MCF 10A (cell line): ENCODE measurements around the gene CEP131. TPM values are rescaled to one million over a fixed set of nuclear protein-coding genes. Genes with fewer than 3 reads are reported as not detected.

Experiments
- BruUV-seq: library from RNA; stranded (reverse); fragments of 400-500 nt; replicated peaks from 2 replicates; lab custom pipeline; 2021; lab: Mats Ljungman, UMichigan
- CTCF ChIA-PET: fragments of 300-600 bp; sonication (Branson Sonifier 250); formaldehyde crosslinking; extraction: SDS; loops from one replicate; lab custom pipeline; 2021; ENCODE audit warnings: antibody characterized with exemption, inconsistent platforms; lab: Yijun Ruan, JAX
- POLR2A ChIA-PET: fragments of 300-600, 350-650 bp; sonication (Branson Sonifier 250); formaldehyde crosslinking; extraction: SDS; loops from one replicate; lab custom pipeline; 2020; ENCODE audit warnings: antibody characterized with exemption, inconsistent platforms; lab: Yijun Ruan, JAX
- DNase-seq: peaks from one replicate; pipeline ENCODE4 v3.0.0-alpha.2; 2018; ENCODE audit not compliant: unreplicated experiment
- H3K27ac Mint-ChIP-seq: one replicate; pipeline ENCODE4 v1.8.0; 2022; ENCODE audit warnings: mild to moderate bottlenecking, low read depth, mixed read lengths; ENCODE audit not compliant: unreplicated experiment
- H3K27me3 Mint-ChIP-seq: one replicate; pipeline ENCODE4 v1.8.0; 2022; ENCODE audit warnings: mixed read lengths; ENCODE audit not compliant: insufficient read depth, unreplicated experiment
- H3K36me3 Mint-ChIP-seq: one replicate; pipeline ENCODE4 v1.8.0; 2022; ENCODE audit warnings: mild to moderate bottlenecking, moderate library complexity, mixed read lengths; ENCODE audit not compliant: insufficient read depth, unreplicated experiment
- H3K4me1 Mint-ChIP-seq: one replicate; pipeline ENCODE4 v1.8.0; 2022; ENCODE audit warnings: mixed read lengths; ENCODE audit not compliant: insufficient read depth, unreplicated experiment
- H3K4me3 Mint-ChIP-seq: one replicate; pipeline ENCODE4 v1.8.0; 2022; ENCODE audit warnings: mild to moderate bottlenecking, moderate library complexity, mixed read lengths; ENCODE audit not compliant: unreplicated experiment
- H3K9me3 Mint-ChIP-seq: one replicate; pipeline ENCODE4 v1.8.0; 2022; ENCODE audit warnings: mixed read lengths; ENCODE audit not compliant: unreplicated experiment
- CTCF ChIP-seq: fragments of 200-600 bp; IDR thresholded peaks from one replicate; pipeline ENCODE4 v1.8.0; 2022; ENCODE audit warnings: antibody characterized with exemption, mild to moderate bottlenecking; ENCODE audit not compliant: unreplicated experiment
- intact Hi-C: fragments of 100-400 bp; cut with micrococcal nuclease; formaldehyde crosslinking; loops from 2 replicates; pipeline ENCODE4 v1.14.1; 2022
- total RNA-seq: library from RNA; stranded (reverse); gene quantifications from 2 replicates; pipeline ENCODE4 v1.2.3, GENCODE V29; 2022

The CEP131 gene
- total RNA-seq, 1 experiment from 2014 or later = 9.5 TPM

- H3K4me1 Mint-ChIP-seq = no peaks in the 10 kb centered on the region
- intact Hi-C loops = no loop called here
- no TSS peak for BruUV-seq
- DNase-seq = no peak
- no peak overlapping the region for H3K27ac Mint-ChIP-seq
- H3K9me3 Mint-ChIP-seq = no peaks in the 10 kb centered on the region
- ChIA-PET POLR2A (no interaction called here), CTCF (interaction anchor here (0.8 to 1.6 kb wide), 2 partner anchors 9 to 90 kb away, joined by 3 to 5 read pairs; no protein-coding TSS in a partner anchor)
- no peaks in the 10 kb centered on the region for H3K27me3 Mint-ChIP-seq
- TF ChIP-seq CTCF = no peak
- H3K36me3 Mint-ChIP-seq = peaks cover 5% of the 10 kb centered on the region
- H3K4me3 Mint-ChIP-seq = no peak overlapping the region
Measured at GRCh38 chr17:81191646-81192045, 31.1 kb downstream of the CEP131 start.

GRCh38 chr17:81191116-81191515 lies 31.6 kb downstream of the CEP131 start:
- CTCF ChIA-PET = interaction anchor here (0.5 to 1.6 kb wide), 3 partner anchors 9 to 90 kb away, joined by 3 to 5 read pairs (median 4); no protein-coding TSS in a partner anchor
- POLR2A ChIA-PET = interaction anchor here (0.6 kb wide), 1 partner anchor 466 kb away, joined by 3 read pairs; no protein-coding TSS in a partner anchor
- H3K4me1 Mint-ChIP-seq = no peaks in the 10 kb centered on the region

GRCh38 chr17:81190591-81190990 lies 32.2 kb downstream of the CEP131 start:
- intact Hi-C loops = no loop called here
- Mint-ChIP-seq H3K27me3 (no peaks in the 10 kb centered on the region), H3K27ac (no peak overlapping the region), H3K36me3 (peaks cover 5% of the 10 kb centered on the region), H3K4me1 (no peaks in the 10 kb centered on the region), H3K9me3 (no peaks in the 10 kb centered on the region), H3K4me3 (no peak overlapping the region)
- POLR2A ChIA-PET = interaction anchor here (0.6 kb wide), 1 partner anchor 467 kb away, joined by 3 read pairs; no protein-coding TSS in a partner anchor
- CTCF ChIA-PET = interaction anchor here (0.5 to 1.6 kb wide), 3 partner anchors 10 to 62 kb away, joined by 4 to 5 read pairs (median 4); no protein-coding TSS in a partner anchor
- no peak for TF ChIP-seq CTCF
- no peak for DNase-seq
- BruUV-seq = no TSS peak

More at GRCh38 chr17:81191116-81191515, 31.6 kb downstream of the CEP131 start:
- no TSS peak for BruUV-seq
- Mint-ChIP-seq H3K27ac (no peak overlapping the region), H3K9me3 (no peaks in the 10 kb centered on the region), H3K4me3 (no peak overlapping the region), H3K27me3 (no peaks in the 10 kb centered on the region), H3K36me3 (peaks cover 5% of the 10 kb centered on the region)
- no peak for DNase-seq
- intact Hi-C loops = no loop called here
- no peak for TF ChIP-seq CTCF

GRCh38 chr17:81189670-81190530 lies 32.9 kb downstream of the CEP131 start:
- H3K4me3 Mint-ChIP-seq = no peak overlapping the region
- no peak overlapping the region for H3K27ac Mint-ChIP-seq
- intact Hi-C loops = no loop called here
- H3K9me3 Mint-ChIP-seq = no peaks in the 10 kb centered on the region
- H3K4me1 Mint-ChIP-seq = peaks cover 5% of the 10 kb centered on the region
- H3K27me3 Mint-ChIP-seq = peaks cover 5% of the 10 kb centered on the region
- DNase-seq = no peak
- CTCF ChIA-PET = interaction anchor here (0.6 kb wide), 2 partner anchors 63 to 247 kb away, joined by 3 to 4 read pairs; no protein-coding TSS in a partner anchor
- TF ChIP-seq CTCF = no peak
- no TSS peak for BruUV-seq
- H3K36me3 Mint-ChIP-seq = peaks cover 5% of the 10 kb centered on the region
- POLR2A ChIA-PET = no interaction called here
